Adipocyte (in vitro differentiated cells): ENCODE results near the gene PTPN11.

Experiments used
- DNase-seq: peaks from one replicate; pipeline ENCODE4 v3.0.0-alpha.2; 2015; ENCODE audit warnings: low read depth
- H3K27me3 ChIP-seq: replicated peaks from 2 replicates; pipeline ENCODE4 v1.7.0; 2013; ENCODE audit warnings: mild to moderate bottlenecking, low read length, moderate library complexity; ENCODE audit not compliant: control insufficient read depth, insufficient read depth
- H3K36me3 ChIP-seq: 2 replicates; pipeline ENCODE4 v1.7.0; 2013; ENCODE audit warnings: low read length, mild to moderate bottlenecking, moderate library complexity; ENCODE audit not compliant: control insufficient read depth, insufficient read depth, severe bottlenecking
- H3K4me1 ChIP-seq: 2 replicates; pipeline ENCODE4 v1.7.0; 2013; ENCODE audit warnings: mild to moderate bottlenecking, low read length, moderate library complexity; ENCODE audit not compliant: control insufficient read depth, insufficient read depth
- H3K4me3 ChIP-seq: 2 replicates; pipeline ENCODE4 v1.7.0; 2013; ENCODE audit warnings: mild to moderate bottlenecking, low read length, moderate library complexity
- H3K9ac ChIP-seq: 2 replicates; pipeline ENCODE4 v1.7.0; 2013; ENCODE audit warnings: mild to moderate bottlenecking, low read length, moderate library complexity
- H3K9me3 ChIP-seq: 2 replicates; pipeline ENCODE4 v1.7.0; 2013; ENCODE audit warnings: mild to moderate bottlenecking, low read length, moderate library complexity; ENCODE audit not compliant: control insufficient read depth

PTPN11 gene

GRCh38 chr12:112458330-112458729 lies 39.6 kb downstream of the PTPN11 start:
- Histone ChIP-seq H3K27me3 (no peaks in the 10 kb centered on the region), H3K4me3 (no peak overlapping the region), H3K9ac (no peak overlapping the region), H3K36me3 (peaks cover 83% of the 10 kb centered on the region), H3K4me1 (no peaks in the 10 kb centered on the region), H3K9me3 (no peaks in the 10 kb centered on the region)
- no peak for DNase-seq

DNA sequence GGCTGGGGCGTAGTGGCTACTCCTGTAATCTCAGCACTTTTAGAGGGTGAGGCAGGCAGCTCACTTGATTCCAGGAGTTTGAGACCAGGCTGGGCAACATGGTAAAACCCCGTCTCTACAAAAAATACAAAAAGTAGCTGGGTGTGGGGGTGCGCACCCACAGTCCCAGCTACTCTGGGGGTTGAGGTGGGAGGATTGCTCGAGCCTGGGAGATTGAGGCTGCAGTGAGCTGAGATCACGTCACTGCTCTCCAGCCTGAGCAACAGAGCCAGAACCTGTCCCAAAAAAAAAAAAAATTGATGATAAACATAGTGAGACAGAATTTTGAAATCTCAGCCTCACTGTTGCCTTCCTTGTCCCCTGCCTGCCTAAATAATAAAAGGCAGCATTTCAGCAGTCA lies 40.0 kb downstream of the PTPN11 start:
- DNase-seq: no peak
- peaks cover 83% of the 10 kb centered on the region for H3K36me3 ChIP-seq
- no peak overlapping the region for H3K4me3 ChIP-seq
- no peak overlapping the region for H3K9ac ChIP-seq
- H3K9me3 ChIP-seq: no peaks in the 10 kb centered on the region
- H3K27me3 ChIP-seq: no peaks in the 10 kb centered on the region
- no peaks in the 10 kb centered on the region for H3K4me1 ChIP-seq

DNA sequence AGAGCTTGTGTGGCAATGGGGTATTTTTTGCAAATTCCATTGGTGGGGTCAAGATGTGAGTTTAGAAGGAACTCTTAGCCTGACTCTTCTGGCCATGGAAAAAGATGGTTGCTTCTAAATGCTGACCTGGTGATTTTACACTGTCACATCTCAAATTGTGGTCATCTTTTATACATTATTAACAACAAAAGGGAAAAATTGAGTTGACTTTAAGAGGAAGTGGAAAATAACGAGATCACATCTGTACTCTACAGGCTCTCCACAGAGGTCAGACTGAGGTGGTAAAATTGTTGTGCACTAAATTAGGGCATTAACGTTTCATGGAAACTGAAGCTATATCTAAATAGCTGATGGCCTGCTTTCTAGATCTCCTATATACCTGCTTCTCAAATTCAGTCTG lies 44.7 kb downstream of the PTPN11 start:
- no peak overlapping the region for H3K9ac ChIP-seq
- H3K4me1 ChIP-seq: no peaks in the 10 kb centered on the region
- DNase-seq: no peak
- H3K9me3 ChIP-seq: no peaks in the 10 kb centered on the region
- H3K4me3 ChIP-seq: no peak overlapping the region
- peaks cover 58% of the 10 kb centered on the region for H3K36me3 ChIP-seq
- no peaks in the 10 kb centered on the region for H3K27me3 ChIP-seq

DNA sequence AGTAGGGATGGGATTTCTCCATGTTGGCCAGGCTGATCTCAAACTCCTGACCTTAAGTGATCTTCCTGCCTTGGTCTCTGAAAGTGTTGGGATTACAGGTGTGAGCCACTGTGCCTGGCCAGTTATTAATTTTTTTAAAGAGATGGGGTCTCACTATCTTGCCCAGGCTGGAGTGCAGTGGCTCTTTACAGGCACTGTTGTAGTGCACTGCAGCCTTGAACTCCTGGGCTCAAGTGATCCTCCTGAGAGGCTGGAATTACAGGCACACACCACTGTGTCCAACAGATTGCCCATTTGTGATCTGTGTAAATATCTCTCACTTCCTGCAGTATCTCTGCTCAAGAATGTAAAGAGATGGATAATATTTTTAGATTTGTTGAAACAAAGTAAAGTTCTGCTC lies 45.9 kb downstream of the PTPN11 start:
- H3K27me3 ChIP-seq: no peaks in the 10 kb centered on the region
- H3K36me3 ChIP-seq: peaks cover 55% of the 10 kb centered on the region
- no peak for DNase-seq
- no peak overlapping the region for H3K9ac ChIP-seq
- H3K9me3 ChIP-seq: no peaks in the 10 kb centered on the region
- H3K4me3 ChIP-seq: no peak overlapping the region
- H3K4me1 ChIP-seq: no peaks in the 10 kb centered on the region

DNA sequence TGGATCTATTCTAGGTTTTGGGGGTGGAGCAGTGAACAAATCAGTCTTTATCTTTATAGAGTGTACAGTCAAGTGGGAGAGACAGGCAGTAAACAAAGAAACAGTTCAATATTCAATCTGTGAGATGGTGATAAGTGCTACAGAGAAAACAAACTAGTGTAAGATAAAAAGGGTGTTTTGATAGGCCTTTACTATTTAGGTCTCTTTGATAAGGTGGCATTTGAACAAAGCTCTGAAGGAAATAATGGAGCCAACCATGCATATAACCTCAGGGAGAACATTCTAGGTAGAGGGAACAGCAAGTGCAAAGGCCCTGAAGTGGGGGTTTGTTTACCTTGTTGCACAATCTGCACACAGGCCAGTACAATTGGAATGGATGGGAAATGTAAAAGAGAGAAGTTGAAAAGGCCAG lies 47.3 kb downstream of the PTPN11 start:
- peaks cover 12% of the 10 kb centered on the region for H3K4me1 ChIP-seq
- no peak overlapping the region for H3K4me3 ChIP-seq
- no peak overlapping the region for H3K9ac ChIP-seq
- H3K27me3 ChIP-seq: no peaks in the 10 kb centered on the region
- no peak for DNase-seq
- no peaks in the 10 kb centered on the region for H3K9me3 ChIP-seq
- H3K36me3 ChIP-seq: peaks cover 46% of the 10 kb centered on the region

DNA sequence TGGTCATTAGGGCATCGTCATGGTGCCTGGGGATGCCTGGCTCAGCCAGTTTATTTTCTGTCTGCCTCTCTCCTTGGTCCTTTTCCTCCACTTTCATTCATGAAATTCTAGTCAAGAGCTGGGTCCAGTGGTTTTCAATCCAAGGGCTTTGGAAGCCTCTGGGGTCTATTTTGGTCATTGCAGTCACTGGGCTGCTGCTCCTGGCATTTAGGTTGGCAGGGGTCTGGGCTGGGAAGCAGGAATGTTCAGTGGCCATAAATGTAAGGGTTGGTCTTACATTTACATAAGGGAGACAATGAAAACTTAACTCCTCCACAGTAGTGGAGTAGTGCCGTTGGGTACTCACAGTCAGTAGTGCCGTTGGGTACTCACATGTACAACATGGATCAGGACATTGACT lies 48.1 kb downstream of the PTPN11 start:
- no peak overlapping the region for H3K4me3 ChIP-seq
- H3K4me1 ChIP-seq: peaks cover 16% of the 10 kb centered on the region
- DNase-seq: no peak
- no peak overlapping the region for H3K9ac ChIP-seq
- H3K36me3 ChIP-seq: peaks cover 40% of the 10 kb centered on the region
- no peaks in the 10 kb centered on the region for H3K27me3 ChIP-seq
- H3K9me3 ChIP-seq: no peaks in the 10 kb centered on the region

- peaks cover 16% of the 10 kb centered on the region for H3K4me1 ChIP-seq
- H3K27me3 ChIP-seq: no peaks in the 10 kb centered on the region
- no peaks in the 10 kb centered on the region for H3K9me3 ChIP-seq
- H3K36me3 ChIP-seq: peaks cover 40% of the 10 kb centered on the region
- H3K4me3 ChIP-seq: no peak overlapping the region
- no peak overlapping the region for H3K9ac ChIP-seq
- DNase-seq: no peak
Measured at GRCh38 chr12:112468046-112468445, 49.3 kb downstream of the PTPN11 start.

DNA sequence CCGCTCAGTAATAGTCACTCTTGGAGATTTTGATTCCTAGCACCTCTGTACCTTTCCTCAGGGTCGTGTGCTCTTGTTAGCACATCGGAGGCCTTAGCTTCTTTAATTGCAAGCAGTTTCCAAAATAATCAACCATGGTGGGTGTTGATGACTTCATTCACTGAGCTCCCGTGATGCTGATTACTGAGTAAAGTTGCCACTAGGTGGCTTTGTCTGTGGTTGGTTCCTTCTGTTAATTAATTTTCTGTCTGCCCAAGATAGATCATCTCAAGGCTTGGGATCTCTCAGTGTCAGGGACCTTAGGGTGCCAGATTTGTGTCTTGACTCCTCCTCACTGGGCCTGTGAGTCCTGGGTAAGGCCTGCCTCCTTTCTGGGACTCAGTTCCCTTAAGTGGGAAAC lies 54.3 kb downstream of the PTPN11 start:
- Histone ChIP-seq H3K36me3 (peaks cover 63% of the 10 kb centered on the region), H3K9ac (no peak overlapping the region), H3K27me3 (no peaks in the 10 kb centered on the region), H3K4me1 (peaks cover 16% of the 10 kb centered on the region), H3K9me3 (no peaks in the 10 kb centered on the region), H3K4me3 (no peak overlapping the region)
- DNase-seq: peak; percentile 5

- H3K36me3 ChIP-seq: peaks cover 97% of the 10 kb centered on the region
- no peaks in the 10 kb centered on the region for H3K4me1 ChIP-seq
- H3K9ac ChIP-seq: no peak overlapping the region
- H3K4me3 ChIP-seq: no peak overlapping the region
- H3K27me3 ChIP-seq: no peaks in the 10 kb centered on the region
- no peak for DNase-seq
- no peaks in the 10 kb centered on the region for H3K9me3 ChIP-seq
Measured at GRCh38 chr12:112479413-112479812, 60.7 kb downstream of the PTPN11 start.

DNA sequence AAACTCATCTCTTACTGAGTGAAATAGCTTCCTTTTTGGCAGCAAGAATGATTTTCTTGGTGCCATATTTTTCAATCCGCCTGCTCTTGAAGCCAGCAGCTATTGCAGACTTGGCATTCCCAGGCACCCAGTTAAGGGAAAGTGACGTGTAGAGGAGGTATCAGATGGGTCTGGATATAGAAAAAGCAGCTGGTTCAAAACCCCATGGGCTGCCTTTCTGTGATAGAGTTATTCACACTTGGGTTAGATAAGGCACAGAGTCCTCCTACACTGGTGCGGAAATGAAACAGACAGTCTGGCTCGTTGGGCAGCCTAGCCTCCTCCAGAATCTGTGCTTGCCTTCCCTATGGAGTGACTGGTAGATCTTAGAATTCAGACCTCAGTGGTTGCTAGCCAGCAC lies 62.2 kb downstream of the PTPN11 start:
- no peak for DNase-seq
- Histone ChIP-seq H3K4me3 (no peak overlapping the region), H3K36me3 (peaks cover 88% of the 10 kb centered on the region)

GRCh38 chr12:112482733-112483132 lies 64.0 kb downstream of the PTPN11 start:
- no peaks in the 10 kb centered on the region for H3K9me3 ChIP-seq
- H3K27me3 ChIP-seq: no peaks in the 10 kb centered on the region
- no peak overlapping the region for H3K9ac ChIP-seq
- no peak for DNase-seq
- no peak overlapping the region for H3K4me3 ChIP-seq
- no peaks in the 10 kb centered on the region for H3K4me1 ChIP-seq
- peaks cover 89% of the 10 kb centered on the region for H3K36me3 ChIP-seq

More for the DNA sequence above, 62.2 kb downstream of the PTPN11 start:
- Histone ChIP-seq H3K9me3 (no peaks in the 10 kb centered on the region), H3K27me3 (no peaks in the 10 kb centered on the region), H3K4me1 (no peaks in the 10 kb centered on the region), H3K9ac (no peak overlapping the region)

DNA sequence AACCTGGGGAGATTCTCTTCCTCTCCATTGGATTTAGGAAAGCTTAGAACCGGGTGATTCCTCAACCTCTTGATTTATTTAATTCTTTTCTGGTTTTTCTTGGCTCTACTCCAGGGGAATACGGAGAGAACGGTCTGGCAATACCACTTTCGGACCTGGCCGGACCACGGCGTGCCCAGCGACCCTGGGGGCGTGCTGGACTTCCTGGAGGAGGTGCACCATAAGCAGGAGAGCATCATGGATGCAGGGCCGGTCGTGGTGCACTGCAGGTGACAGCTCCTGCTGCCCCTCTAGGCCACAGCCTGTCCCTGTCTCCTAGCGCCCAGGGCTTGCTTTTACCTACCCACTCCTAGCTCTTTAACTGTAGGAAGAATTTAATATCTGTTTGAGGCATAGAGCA lies 67.6 kb downstream of the PTPN11 start:
- DNase-seq: no peak
- no peaks in the 10 kb centered on the region for H3K9me3 ChIP-seq
- no peak overlapping the region for H3K9ac ChIP-seq
- H3K36me3 ChIP-seq: peaks cover 82% of the 10 kb centered on the region
- H3K4me3 ChIP-seq: no peak overlapping the region
- no peaks in the 10 kb centered on the region for H3K4me1 ChIP-seq
- H3K27me3 ChIP-seq: no peaks in the 10 kb centered on the region
